HEK293 (cell line): ENCODE measurements around the gene SUMF1.

Source experiments
- CTCF ChIA-PET: fragments of 350-600 bp; formaldehyde crosslinking; extraction: SDS; loops from one replicate; lab custom pipeline; 2021; ENCODE audit warnings: antibody characterized with exemption; lab: Yijun Ruan, JAX
- POLR2A ChIA-PET: fragments of 300-600 bp; formaldehyde crosslinking; extraction: SDS; loops from one replicate; lab custom pipeline; 2020; ENCODE audit warnings: antibody characterized with exemption, inconsistent platforms; lab: Yijun Ruan, JAX
- H3K27ac ChIP-seq: fragments of 200-500 bp; sonication (Bioruptor generic); 2 replicates; pipeline ENCODE4 v1.5.1; 2014; ENCODE audit warnings: low read depth, low read length, control low read depth, inconsistent platforms; ENCODE audit errors: extremely low read depth
- H3K36me3 ChIP-seq, 2 experiments: fragments of 200-500 bp in 1 of 2; sonication (Bioruptor generic) in 1 of 2; 1 replicate in 1 of 2; 2 replicates in 1 of 2; pipeline ENCODE4 v1.5.1; 2014 to 2017; ENCODE audit warnings: inconsistent platforms in 2 of 2, low read length in 2 of 2; ENCODE audit not compliant: control insufficient read depth in 2 of 2, insufficient read depth in 1 of 2
- H3K4me1 ChIP-seq: fragments of 200-500 bp; sonication (Bioruptor generic); 2 replicates; pipeline ENCODE4 v1.5.1; 2014; ENCODE audit warnings: mild to moderate bottlenecking, low read length, inconsistent platforms; ENCODE audit not compliant: control insufficient read depth, insufficient read depth
- H3K4me3 ChIP-seq: 2 replicates; pipeline ENCODE4 v1.5.1; 2011; ENCODE audit warnings: low read depth, mild to moderate bottlenecking, control low read depth, low read length, moderate library complexity
- H3K9me3 ChIP-seq: fragments of 200-500 bp; sonication (Bioruptor generic); 2 replicates; pipeline ENCODE4 v1.5.1; 2014; ENCODE audit warnings: low read depth, low read length, inconsistent platforms; ENCODE audit not compliant: control insufficient read depth, insufficient read depth
- GFI1B ChIP-seq: fragments of 450-650 bp; formaldehyde crosslinking; IDR thresholded peaks from 2 replicates; pipeline ENCODE4 v1.5.1; 2016; ENCODE audit warnings: missing biosample characterization, missing genetic modification characterization
- MYNN ChIP-seq: fragments of 450-650 bp; formaldehyde crosslinking; IDR thresholded peaks from 2 replicates; pipeline ENCODE4 v1.5.1; 2016; ENCODE audit warnings: missing biosample characterization, missing genetic modification characterization, borderline replicate concordance
- SP7 ChIP-seq: fragments of 450-650 bp; formaldehyde crosslinking; IDR thresholded peaks from 2 replicates; pipeline ENCODE4 v1.5.1; 2016; ENCODE audit warnings: missing biosample characterization, missing genetic modification characterization
- ZFP69B ChIP-seq: fragments of 450-650 bp; formaldehyde crosslinking; IDR thresholded peaks from 2 replicates; pipeline ENCODE4 v1.5.1; 2016; ENCODE audit warnings: missing biosample characterization, missing genetic modification characterization
- ZNF10 ChIP-seq: fragments of 450-650 bp; formaldehyde crosslinking; IDR thresholded peaks from 2 replicates; pipeline ENCODE4 v1.5.1; 2017; ENCODE audit warnings: missing biosample characterization, missing genetic modification characterization
- ZNF114 ChIP-seq: fragments of 450-650 bp; formaldehyde crosslinking; IDR thresholded peaks from 2 replicates; pipeline ENCODE4 v1.5.0; 2017; ENCODE audit warnings: missing biosample characterization, missing genetic modification characterization
- ZNF19 ChIP-seq: fragments of 450-650 bp; formaldehyde crosslinking; IDR thresholded peaks from 2 replicates; pipeline ENCODE4; 2016; ENCODE audit warnings: missing biosample characterization, missing genetic modification characterization, low read depth
- ZNF311 ChIP-seq: fragments of 450-650 bp; formaldehyde crosslinking; IDR thresholded peaks from 2 replicates; pipeline ENCODE4 v1.5.1; 2017; ENCODE audit warnings: missing biosample characterization, missing genetic modification characterization, borderline replicate concordance
- ZNF341 ChIP-seq: fragments of 450-650 bp; formaldehyde crosslinking; IDR thresholded peaks from 2 replicates; pipeline ENCODE4; 2016; ENCODE audit warnings: low read depth, missing biosample characterization, missing genetic modification characterization
- ZNF366 ChIP-seq: fragments of 450-650 bp; formaldehyde crosslinking; conservative IDR thresholded peaks from 2 replicates; pipeline ENCODE4 v1.5.1; 2016; ENCODE audit warnings: missing biosample characterization, missing genetic modification characterization
- ZNF404 ChIP-seq: fragments of 450-650 bp; formaldehyde crosslinking; IDR thresholded peaks from 2 replicates; pipeline ENCODE4 v1.5.1; 2017; ENCODE audit warnings: missing biosample characterization, missing genetic modification characterization
- ZNF501 ChIP-seq: fragments of 450-650 bp; formaldehyde crosslinking; IDR thresholded peaks from 2 replicates; pipeline ENCODE4 v1.5.1; 2016; ENCODE audit warnings: missing biosample characterization, missing genetic modification characterization
- ZNF529 ChIP-seq: fragments of 450-650 bp; formaldehyde crosslinking; IDR thresholded peaks from 2 replicates; pipeline ENCODE4 v1.5.1; 2017; ENCODE audit warnings: missing genetic modification characterization, missing biosample characterization; ENCODE audit not compliant: insufficient replicate concordance
- ZNF544 ChIP-seq: fragments of 450-650 bp; formaldehyde crosslinking; IDR thresholded peaks from 2 replicates; pipeline ENCODE4 v1.5.0; 2017; ENCODE audit warnings: missing biosample characterization, missing genetic modification characterization
- ZNF561 ChIP-seq: fragments of 450-650 bp; IDR thresholded peaks from 2 replicates; pipeline ENCODE4 v1.5.1; 2018; ENCODE audit warnings: missing biosample characterization, missing genetic modification characterization, borderline replicate concordance
- ZNF585B ChIP-seq: fragments of 450-650 bp; formaldehyde crosslinking; IDR thresholded peaks from 2 replicates; pipeline ENCODE4 v1.5.1; 2016; ENCODE audit warnings: missing biosample characterization, missing genetic modification characterization
- ZNF837 ChIP-seq: fragments of 450-650 bp; formaldehyde crosslinking; IDR thresholded peaks from 2 replicates; pipeline ENCODE4 v1.5.1; 2016; ENCODE audit warnings: missing biosample characterization, missing genetic modification characterization
- ZSCAN16 ChIP-seq: fragments of 450-650 bp; formaldehyde crosslinking; IDR thresholded peaks from 2 replicates; pipeline ENCODE4 v1.5.1; 2016; ENCODE audit warnings: missing biosample characterization, missing genetic modification characterization
- ZSCAN30 ChIP-seq: fragments of 450-650 bp; IDR thresholded peaks from 2 replicates; pipeline ENCODE4 v1.5.1; 2018; ENCODE audit warnings: missing biosample characterization, mild to moderate bottlenecking, missing genetic modification characterization, moderate library complexity
- TF ChIP-seq, protein P1 (sequence below): fragments of 450-650 bp; formaldehyde crosslinking; IDR thresholded peaks from 2 replicates; pipeline ENCODE4 v1.5.1; 2016; ENCODE audit warnings: missing biosample characterization, missing genetic modification characterization, low read depth
- TF ChIP-seq, protein P2 (sequence below): IDR thresholded peaks from 2 replicates; pipeline ENCODE4 v1.6.1; 2011; ENCODE audit warnings: mild to moderate bottlenecking, low read depth, low read length, borderline replicate concordance
- TF ChIP-seq, protein P3 (sequence below): fragments of 450-650 bp; formaldehyde crosslinking; IDR thresholded peaks from 2 replicates; pipeline ENCODE4 v1.5.1; 2016; ENCODE audit warnings: missing biosample characterization, missing genetic modification characterization
- TF ChIP-seq, protein P4 (sequence below): fragments of 450-650 bp; formaldehyde crosslinking; IDR thresholded peaks from 2 replicates; pipeline ENCODE4 v1.5.1; 2016; ENCODE audit warnings: missing biosample characterization, missing genetic modification characterization

SUMF1 gene

DNA sequence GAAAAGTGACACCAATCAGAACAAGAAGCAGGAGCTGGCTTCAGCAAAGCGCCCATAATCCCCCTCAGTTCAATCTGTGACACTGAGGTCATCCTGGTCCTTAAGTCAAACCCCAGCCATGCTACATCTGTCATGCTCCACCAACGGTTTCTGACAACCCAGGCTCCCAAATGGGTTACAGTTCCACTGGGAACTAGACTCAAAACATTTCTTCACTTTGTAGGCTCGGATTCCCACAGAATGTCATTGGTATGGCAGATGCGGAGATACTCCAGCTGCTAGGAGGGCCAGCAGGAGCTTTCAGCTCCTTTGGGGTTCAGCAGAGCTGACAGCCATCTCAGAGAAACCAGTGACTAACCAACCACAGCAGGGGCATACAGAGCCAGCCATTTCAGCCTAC is 48.9 kb downstream of the SUMF1 start:
- no peak for TF ChIP-seq ZNF544 (tag by site-specific recombination)
- no peak for TF ChIP-seq ZNF585B (tag by site-specific recombination)
- TF ChIP-seq ZNF10 (tag by site-specific recombination), result no peak
- TF ChIP-seq GFI1B (tag by site-specific recombination), result no peak
- TF ChIP-seq ZNF404, result no peak
- TF ChIP-seq ZNF501 (tag by site-specific recombination), result no peak
- TF ChIP-seq, protein P1, sequence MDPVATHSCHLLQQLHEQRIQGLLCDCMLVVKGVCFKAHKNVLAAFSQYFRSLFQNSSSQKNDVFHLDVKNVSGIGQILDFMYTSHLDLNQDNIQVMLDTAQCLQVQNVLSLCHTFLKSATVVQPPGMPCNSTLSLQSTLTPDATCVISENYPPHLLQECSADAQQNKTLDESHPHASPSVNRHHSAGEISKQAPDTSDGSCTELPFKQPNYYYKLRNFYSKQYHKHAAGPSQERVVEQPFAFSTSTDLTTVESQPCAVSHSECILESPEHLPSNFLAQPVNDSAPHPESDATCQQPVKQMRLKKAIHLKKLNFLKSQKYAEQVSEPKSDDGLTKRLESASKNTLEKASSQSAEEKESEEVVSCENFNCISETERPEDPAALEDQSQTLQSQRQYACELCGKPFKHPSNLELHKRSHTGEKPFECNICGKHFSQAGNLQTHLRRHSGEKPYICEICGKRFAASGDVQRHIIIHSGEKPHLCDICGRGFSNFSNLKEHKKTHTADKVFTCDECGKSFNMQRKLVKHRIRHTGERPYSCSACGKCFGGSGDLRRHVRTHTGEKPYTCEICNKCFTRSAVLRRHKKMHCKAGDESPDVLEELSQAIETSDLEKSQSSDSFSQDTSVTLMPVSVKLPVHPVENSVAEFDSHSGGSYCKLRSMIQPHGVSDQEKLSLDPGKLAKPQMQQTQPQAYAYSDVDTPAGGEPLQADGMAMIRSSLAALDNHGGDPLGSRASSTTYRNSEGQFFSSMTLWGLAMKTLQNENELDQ (tag by site-specific recombination), result no peak
- TF ChIP-seq, protein P2, sequence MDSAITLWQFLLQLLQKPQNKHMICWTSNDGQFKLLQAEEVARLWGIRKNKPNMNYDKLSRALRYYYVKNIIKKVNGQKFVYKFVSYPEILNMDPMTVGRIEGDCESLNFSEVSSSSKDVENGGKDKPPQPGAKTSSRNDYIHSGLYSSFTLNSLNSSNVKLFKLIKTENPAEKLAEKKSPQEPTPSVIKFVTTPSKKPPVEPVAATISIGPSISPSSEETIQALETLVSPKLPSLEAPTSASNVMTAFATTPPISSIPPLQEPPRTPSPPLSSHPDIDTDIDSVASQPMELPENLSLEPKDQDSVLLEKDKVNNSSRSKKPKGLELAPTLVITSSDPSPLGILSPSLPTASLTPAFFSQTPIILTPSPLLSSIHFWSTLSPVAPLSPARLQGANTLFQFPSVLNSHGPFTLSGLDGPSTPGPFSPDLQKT, result no peak
- no peak for TF ChIP-seq ZNF837 (tag by site-specific recombination)
- TF ChIP-seq ZNF341 (tag by site-specific recombination), result no peak
- TF ChIP-seq ZNF366 (tag by site-specific recombination), result no peak
- no peak for TF ChIP-seq ZNF311
- Histone ChIP-seq H3K27ac (no peak overlapping the region), H3K9me3 (no peaks in the 10 kb centered on the region), H3K36me3 (peaks cover 0 to 8% of the 10 kb centered on the region in 2 experiments; a peak in 1 of 3 replicates), H3K4me3 (no peak overlapping the region), H3K4me1 (no peaks in the 10 kb centered on the region)
- POLR2A ChIA-PET, result no interaction called here
- CTCF ChIA-PET, result no interaction called here

DNA sequence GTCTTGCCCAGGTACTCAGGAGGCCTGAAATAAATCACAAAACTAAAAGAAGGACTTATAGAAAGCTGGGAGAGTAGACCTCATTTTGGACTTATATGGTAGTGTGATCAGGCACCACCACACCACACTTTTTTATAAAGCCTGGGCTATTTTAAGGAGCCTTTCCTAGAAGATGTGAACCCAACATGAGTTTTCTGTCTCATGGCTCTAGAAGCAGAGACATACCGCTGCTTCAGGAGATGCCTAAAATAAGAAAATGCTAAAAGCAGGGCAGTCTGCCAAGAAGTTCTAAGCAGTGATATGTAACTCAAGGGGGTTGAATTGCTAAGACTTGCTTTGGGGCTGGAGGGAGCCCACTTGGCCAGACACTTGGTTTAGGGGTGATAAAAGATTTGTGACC is 49.6 kb downstream of the SUMF1 start:
- Histone ChIP-seq H3K4me1 (no peaks in the 10 kb centered on the region), H3K4me3 (no peak overlapping the region), H3K9me3 (no peaks in the 10 kb centered on the region), H3K36me3 (peaks cover 0 to 8% of the 10 kb centered on the region in 2 experiments; a peak in 2 of 3 replicates), H3K27ac (no peak overlapping the region)
- CTCF ChIA-PET, result no interaction called here
- POLR2A ChIA-PET, result no interaction called here
- TF ChIP-seq ZSCAN30 (tag by site-specific recombination) (no peak), ZNF529 (tag by site-specific recombination) (no peak), ZNF561 (tag by site-specific recombination) (no peak), ZNF19 (tag by site-specific recombination) (no peak), ZSCAN16 (tag by site-specific recombination) (no peak), MYNN (tag by site-specific recombination) (no peak), ZFP69B (tag by site-specific recombination) (no peak), SP7 (tag by site-specific recombination) (no peak), ZNF114 (tag by site-specific recombination) (no peak)
- TF ChIP-seq, protein P3, sequence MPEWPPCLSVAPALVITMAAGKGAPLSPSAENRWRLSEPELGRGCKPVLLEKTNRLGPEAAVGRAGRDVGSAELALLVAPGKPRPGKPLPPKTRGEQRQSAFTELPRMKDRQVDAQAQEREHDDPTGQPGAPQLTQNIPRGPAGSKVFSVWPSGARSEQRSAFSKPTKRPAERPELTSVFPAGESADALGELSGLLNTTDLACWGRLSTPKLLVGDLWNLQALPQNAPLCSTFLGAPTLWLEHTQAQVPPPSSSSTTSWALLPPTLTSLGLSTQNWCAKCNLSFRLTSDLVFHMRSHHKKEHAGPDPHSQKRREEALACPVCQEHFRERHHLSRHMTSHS (tag by site-specific recombination), result no peak
- TF ChIP-seq, protein P4, sequence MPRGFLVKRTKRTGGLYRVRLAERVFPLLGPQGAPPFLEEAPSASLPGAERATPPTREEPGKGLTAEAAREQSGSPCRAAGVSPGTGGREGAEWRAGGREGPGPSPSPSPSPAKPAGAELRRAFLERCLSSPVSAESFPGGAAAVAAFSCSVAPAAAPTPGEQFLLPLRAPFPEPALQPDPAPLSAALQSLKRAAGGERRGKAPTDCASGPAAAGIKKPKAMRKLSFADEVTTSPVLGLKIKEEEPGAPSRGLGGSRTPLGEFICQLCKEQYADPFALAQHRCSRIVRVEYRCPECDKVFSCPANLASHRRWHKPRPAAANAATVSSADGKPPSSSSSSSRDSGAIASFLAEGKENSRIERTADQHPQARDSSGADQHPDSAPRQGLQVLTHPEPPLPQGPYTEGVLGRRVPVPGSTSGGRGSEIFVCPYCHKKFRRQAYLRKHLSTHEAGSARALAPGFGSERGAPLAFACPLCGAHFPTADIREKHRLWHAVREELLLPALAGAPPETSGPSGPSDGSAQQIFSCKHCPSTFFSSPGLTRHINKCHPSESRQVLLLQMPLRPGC (tag by site-specific recombination), result no peak
